ENCODE data around the gene PCGF6.
"Not testable (repeated sequence)": the region's sequence is repeated elsewhere in the genome, so short reads cannot be mapped to it uniquely, and the experiment has no call there.

Gene PCGF6

DNA sequence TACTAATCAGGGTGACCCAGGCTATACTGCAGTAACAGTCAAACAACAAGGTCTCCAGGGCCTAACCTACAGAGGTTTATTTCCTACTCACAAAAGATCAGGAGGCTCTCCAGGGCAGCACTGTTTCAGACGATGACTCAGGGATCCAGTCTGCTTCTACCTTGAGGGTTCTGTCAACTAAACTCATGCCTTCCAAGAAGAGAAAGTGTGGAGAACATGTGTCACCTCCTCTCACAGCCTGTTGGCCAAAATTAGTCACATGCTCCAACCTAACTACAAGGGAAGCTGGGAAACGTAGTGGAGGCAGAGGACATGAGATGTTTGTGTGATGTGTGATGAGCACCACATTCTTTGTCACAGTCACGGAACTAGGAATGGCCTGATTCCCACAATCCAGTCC, 88.7 kb downstream of the PCGF6 start:
- TF ChIP-seq, protein P1, sequence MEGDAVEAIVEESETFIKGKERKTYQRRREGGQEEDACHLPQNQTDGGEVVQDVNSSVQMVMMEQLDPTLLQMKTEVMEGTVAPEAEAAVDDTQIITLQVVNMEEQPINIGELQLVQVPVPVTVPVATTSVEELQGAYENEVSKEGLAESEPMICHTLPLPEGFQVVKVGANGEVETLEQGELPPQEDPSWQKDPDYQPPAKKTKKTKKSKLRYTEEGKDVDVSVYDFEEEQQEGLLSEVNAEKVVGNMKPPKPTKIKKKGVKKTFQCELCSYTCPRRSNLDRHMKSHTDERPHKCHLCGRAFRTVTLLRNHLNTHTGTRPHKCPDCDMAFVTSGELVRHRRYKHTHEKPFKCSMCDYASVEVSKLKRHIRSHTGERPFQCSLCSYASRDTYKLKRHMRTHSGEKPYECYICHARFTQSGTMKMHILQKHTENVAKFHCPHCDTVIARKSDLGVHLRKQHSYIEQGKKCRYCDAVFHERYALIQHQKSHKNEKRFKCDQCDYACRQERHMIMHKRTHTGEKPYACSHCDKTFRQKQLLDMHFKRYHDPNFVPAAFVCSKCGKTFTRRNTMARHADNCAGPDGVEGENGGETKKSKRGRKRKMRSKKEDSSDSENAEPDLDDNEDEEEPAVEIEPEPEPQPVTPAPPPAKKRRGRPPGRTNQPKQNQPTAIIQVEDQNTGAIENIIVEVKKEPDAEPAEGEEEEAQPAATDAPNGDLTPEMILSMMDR (IDR thresholded peaks at IDR 0.05; ENCODE audit: extremely low read depth, insufficient read depth, missing control alignments): no peak
- DNase-seq (ENCODE audit: low spot score): no peak
- in situ Hi-C loops (cut with MboI; ENCODE audit: low pct_unique_long_range_greater_than_20kb, low sequenced_read_pairs, unreplicated experiment): no loop called here

DNA sequence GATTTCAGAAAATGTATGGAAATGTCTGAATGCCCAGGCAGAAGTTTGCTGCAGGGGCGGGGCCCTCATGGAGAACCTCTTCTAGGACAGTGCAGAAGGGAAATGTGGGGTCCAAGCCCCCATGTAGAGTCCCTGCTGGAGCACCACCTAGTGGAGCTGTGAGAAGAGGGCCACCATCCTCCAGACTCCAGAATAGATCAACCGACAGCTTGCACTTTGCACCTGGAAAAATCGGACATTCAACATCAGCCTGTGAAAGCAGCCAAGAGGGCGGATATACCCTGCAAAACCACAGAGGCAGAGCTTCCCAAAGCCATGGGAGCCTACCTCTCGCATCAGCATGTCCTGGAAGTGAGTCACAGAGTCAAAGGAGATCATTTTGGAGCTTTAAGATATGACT, 91.0 kb downstream of the PCGF6 start:
- no peak for DNase-seq (ENCODE audit: low spot score)
- TF ChIP-seq, protein P1 (IDR thresholded peaks at IDR 0.05; ENCODE audit: extremely low read depth, insufficient read depth, missing control alignments): no peak
- in situ Hi-C loops (cut with MboI; ENCODE audit: low pct_unique_long_range_greater_than_20kb, low sequenced_read_pairs, unreplicated experiment): no loop called here

DNA sequence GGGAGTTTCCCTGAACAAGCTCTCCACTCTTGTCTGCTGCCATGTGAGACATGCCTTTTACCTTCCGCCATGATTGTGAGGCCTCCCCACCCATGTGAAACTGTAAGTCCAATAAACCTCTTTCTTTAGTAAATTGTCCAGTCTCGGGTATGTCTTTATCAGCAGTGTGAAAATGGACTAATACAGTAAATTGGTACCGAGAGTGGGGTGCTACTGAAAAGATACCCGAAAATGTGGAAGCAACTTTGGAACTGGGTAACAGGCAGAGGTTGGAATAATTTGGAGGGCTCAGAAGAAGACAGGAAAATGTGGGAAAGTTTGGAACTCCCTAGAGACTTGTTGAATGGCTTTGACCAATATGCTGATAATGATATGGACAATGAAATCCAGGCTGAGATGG, 92.0 kb downstream of the PCGF6 start:
- in situ Hi-C loops (cut with MboI; ENCODE audit: low pct_unique_long_range_greater_than_20kb, low sequenced_read_pairs, unreplicated experiment); DNase-seq (ENCODE audit: low spot score): not testable (repeated sequence)

DNA sequence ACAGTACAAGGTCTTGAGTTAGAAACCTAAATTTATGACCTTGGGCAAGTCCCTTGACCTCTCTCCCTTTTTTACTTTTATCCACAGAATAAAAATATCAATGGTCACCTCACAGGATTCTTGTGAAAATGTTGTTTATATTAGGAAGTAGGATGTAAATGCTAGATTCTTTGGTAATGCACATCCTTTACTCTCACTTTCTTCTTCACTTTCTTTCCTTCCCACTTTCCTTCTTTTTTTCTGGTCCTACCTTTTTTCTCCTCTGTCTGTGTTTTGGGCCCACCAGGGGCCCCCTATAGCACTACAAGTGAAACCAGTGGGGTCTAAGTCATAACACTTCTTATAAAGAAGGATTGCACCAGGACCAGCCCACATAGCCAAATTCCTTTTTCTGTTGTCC, 93.1 kb downstream of the PCGF6 start:
- TF ChIP-seq, protein P1 (IDR thresholded peaks at IDR 0.05; ENCODE audit: extremely low read depth, insufficient read depth, missing control alignments): no peak
- in situ Hi-C loops (cut with MboI; ENCODE audit: low pct_unique_long_range_greater_than_20kb, low sequenced_read_pairs, unreplicated experiment): no loop called here
- DNase-seq (ENCODE audit: low spot score): no peak

DNA sequence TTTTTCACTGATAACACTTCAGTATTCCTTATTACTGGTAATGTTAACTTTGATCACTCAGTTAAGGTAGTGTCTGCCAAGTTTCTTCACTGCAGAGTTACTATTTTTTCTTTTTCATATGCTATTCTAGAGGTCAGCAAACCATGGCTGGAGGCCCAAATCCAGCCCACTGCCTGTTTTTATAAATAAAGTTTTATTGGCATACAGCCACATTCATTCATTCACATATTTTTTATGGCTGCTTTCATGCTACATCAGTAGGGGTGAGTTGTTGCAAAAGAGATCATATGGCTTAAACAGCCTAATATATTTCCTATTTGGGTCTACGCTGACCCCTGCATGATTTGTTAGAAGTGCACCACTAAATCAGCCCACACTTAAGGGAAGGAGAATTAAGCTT, 94.3 kb downstream of the PCGF6 start:
- DNase-seq (ENCODE audit: low spot score): no peak
- in situ Hi-C loops (cut with MboI; ENCODE audit: low pct_unique_long_range_greater_than_20kb, low sequenced_read_pairs, unreplicated experiment): no loop called here
- TF ChIP-seq, protein P1 (IDR thresholded peaks at IDR 0.05; ENCODE audit: extremely low read depth, insufficient read depth, missing control alignments): no peak

DNA sequence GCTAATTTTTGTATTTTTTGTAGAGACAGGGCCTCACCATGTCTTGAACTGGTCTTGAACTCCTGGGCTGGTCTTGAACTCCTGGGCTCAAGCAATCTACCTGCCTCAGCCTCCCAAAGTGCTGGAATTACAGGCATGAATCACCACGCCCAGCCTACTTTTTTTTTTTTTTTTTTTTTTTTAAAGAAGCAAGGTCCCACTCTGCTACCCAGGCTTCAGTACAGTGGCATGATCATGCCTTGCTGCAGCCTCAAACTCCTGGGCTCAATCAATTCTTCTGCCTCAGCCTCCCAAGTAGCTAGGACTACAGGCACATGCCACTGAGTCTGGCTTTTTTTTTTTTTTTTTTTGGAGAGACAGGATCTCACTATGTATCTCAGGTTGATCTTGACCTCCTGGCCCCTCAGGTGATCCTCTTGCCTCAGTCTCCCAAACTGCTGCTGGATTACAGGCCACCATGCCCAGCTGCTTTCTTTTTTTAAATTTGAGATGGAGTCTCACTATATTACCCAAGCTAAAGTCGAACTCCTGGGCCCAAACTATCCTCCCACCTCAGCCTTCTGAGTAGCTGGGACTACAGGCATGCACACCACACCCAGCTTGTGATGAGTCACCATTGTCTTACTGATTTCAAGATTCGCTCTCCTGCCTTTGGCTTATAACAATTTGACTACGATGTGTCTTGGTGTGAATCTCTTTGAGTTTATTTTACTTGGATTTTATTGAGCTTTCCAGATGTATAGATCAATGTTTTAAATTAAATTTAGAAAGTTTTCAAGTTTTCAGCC, 96.2 kb downstream of the PCGF6 start:
- TF ChIP-seq, protein P1 (IDR thresholded peaks at IDR 0.05; ENCODE audit: extremely low read depth, insufficient read depth, missing control alignments): no peak
- DNase-seq (ENCODE audit: low spot score): no peak
- in situ Hi-C loops (cut with MboI; ENCODE audit: low pct_unique_long_range_greater_than_20kb, low sequenced_read_pairs, unreplicated experiment): no loop called here

DNA sequence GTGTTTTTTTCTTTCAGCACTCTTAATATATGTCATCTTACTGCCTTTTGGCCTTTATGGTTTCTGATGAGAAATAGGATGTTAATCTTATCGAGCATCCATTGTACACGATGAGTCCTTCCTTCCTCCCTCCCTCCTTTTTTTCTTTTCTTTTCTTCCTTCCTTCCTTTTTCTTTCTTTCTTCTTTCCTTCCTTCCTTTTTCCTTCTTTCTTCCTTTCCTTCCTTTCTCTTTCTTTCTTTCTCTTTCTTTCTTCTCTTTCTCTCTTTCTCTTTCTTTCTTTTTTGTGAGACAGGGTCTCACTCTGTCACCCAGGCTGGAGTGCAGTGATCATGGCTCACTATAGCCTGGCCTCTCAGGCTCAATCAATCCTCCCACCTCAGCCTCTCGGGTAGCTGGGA, 96.8 kb downstream of the PCGF6 start:
- TF ChIP-seq, protein P1 (IDR thresholded peaks at IDR 0.05; ENCODE audit: extremely low read depth, insufficient read depth, missing control alignments): no peak
- DNase-seq (ENCODE audit: low spot score): no peak
- in situ Hi-C loops (cut with MboI; ENCODE audit: low pct_unique_long_range_greater_than_20kb, low sequenced_read_pairs, unreplicated experiment): no loop called here

Measured in GM13977 (cell line).